ENCODE results near the gene PARVA. TPM values are rescaled to one million over a fixed set of nuclear protein-coding genes. Genes with fewer than 3 reads are reported as not detected.
A peak's percentile ranks its signal among the peaks of the same experiment; 100 is the strongest.

Gene PARVA
- total and polyA plus RNA-seq, 2 of the 8 experiments (the other 6 are each of a cell fraction or from before 2014, with no cell fraction given) = 3.1 to 13.5 TPM

- H3K27ac ChIP-seq (ENCODE audit: low read depth, low read length) = no peak overlapping the region
- WGBS, 2 experiments (ENCODE audit: extremely low coverage in 1 of 2, insufficient coverage in 1 of 2, insufficient read length in 1 of 2, insufficient replicate concordance in 2 of 2, low coverage in 1 of 2, low lambda C conversion rate in 2 of 2, missing lambda C conversion rate in 1 of 2) = 91% methylated on average over 4 of the region's 4 CpGs; no CpG with 5 or more reads in 1 of the 2 experiments
Measured at GRCh38 chr11:12512132-12512531, 134.8 kb downstream of the PARVA start.

More at GRCh38 chr11:12512132-12512531, 134.8 kb downstream of the PARVA start:
- no peak overlapping the region for H2AFZ ChIP-seq (ENCODE audit: low read length)
- no peak overlapping the region for H2BK15ac ChIP-seq (ENCODE audit: low read length)
- no peaks in the 10 kb centered on the region for H3K79me1 ChIP-seq (ENCODE audit: low read depth, low read length)
- no peak overlapping the region for H3K4me2 ChIP-seq (ENCODE audit: insufficient read depth in 1 of 2, low read depth in 2 of 2, low read length in 2 of 2)
- H3K18ac ChIP-seq (ENCODE audit: extremely low read depth, low read length) = no peak overlapping the region
- no peak overlapping the region for H3K9ac ChIP-seq (replicated peaks in 1 of 4; ENCODE audit: extremely low read depth in 1 of 4, low read depth in 3 of 4, low read length in 3 of 4)
- no peak overlapping the region for H2AK5ac ChIP-seq (ENCODE audit: low read depth, low read length)
- no peak overlapping the region for H3K23ac ChIP-seq (ENCODE audit: insufficient read length)
- H2BK12ac ChIP-seq (ENCODE audit: low read depth, low read length) = no peak overlapping the region
- H4K8ac ChIP-seq (ENCODE audit: extremely low read depth, insufficient read depth, low read length) = no peak overlapping the region
- H3K14ac ChIP-seq (ENCODE audit: insufficient read length) = no peak overlapping the region
- H3K4me3 ChIP-seq (ENCODE audit: extremely low read depth in 1 of 4, insufficient read depth in 2 of 4, low read depth in 3 of 4, low read length in 4 of 4) = no peak overlapping the region
- no peaks in the 10 kb centered on the region for H3K27me3 ChIP-seq (replicated peaks in 1 of 4; ENCODE audit: control insufficient read depth in 3 of 4, extremely low read depth in 1 of 4, insufficient read depth in 3 of 4, low read length in 3 of 4)
- POLR2A ChIA-PET (ENCODE audit: partially characterized antibody) = no interaction called here
- no peak overlapping the region for H2BK5ac ChIP-seq (ENCODE audit: low read depth, low read length)
- H3K79me2 ChIP-seq (ENCODE audit: control insufficient read depth in 1 of 2, insufficient read depth in 2 of 2, low read length in 2 of 2) = no peaks in the 10 kb centered on the region
- CTCF ChIA-PET (ENCODE audit: partially characterized antibody) = interaction anchor here (0.6 to 1.0 kb wide), 2 partner anchors 60 to 245 kb away, joined by 3 read pairs; no protein-coding TSS in a partner anchor
- no peak overlapping the region for H3K4ac ChIP-seq (replicated peaks; ENCODE audit: insufficient read length, low read depth, low read length)
- H4K91ac ChIP-seq (replicated peaks; ENCODE audit: insufficient read length, low read length) = no peak overlapping the region
- no peak for FAIRE-seq
- H2BK120ac ChIP-seq (replicated peaks; ENCODE audit: low read depth, low read length) = no peak overlapping the region
- no peaks in the 10 kb centered on the region for H4K20me1 ChIP-seq (replicated peaks in 1 of 2; ENCODE audit: control insufficient read depth in 1 of 2, insufficient read depth in 2 of 2, low read length in 2 of 2)
- no peak overlapping the region for H3K56ac ChIP-seq (replicated peaks; ENCODE audit: insufficient read length, low read depth, low read length)
- TF ChIP-seq MAX (IDR thresholded peaks at IDR 0.05) (no peak), EP300 (IDR thresholded peaks at IDR 0.05; ENCODE audit: borderline replicate concordance in 1 of 2, low read depth in 2 of 2, low read length in 2 of 2) (no peak), JUND (IDR thresholded peaks at IDR 0.05; ENCODE audit: low read length) (no peak), BCL11A (IDR thresholded peaks at IDR 0.05; ENCODE audit: low read depth in 2 of 2, low read length in 2 of 2) (no peak), SP4 (IDR thresholded peaks at IDR 0.05; ENCODE audit: low read length) (no peak), SIN3A (conservative IDR thresholded peaks at IDR 0.05 in 1 of 2, IDR thresholded peaks at IDR 0.05 in 1 of 2; ENCODE audit: low read depth in 1 of 2, low read length in 2 of 2) (no peak)
- H4K5ac ChIP-seq (ENCODE audit: insufficient read length, low read depth, low read length) = no peak overlapping the region
- H2BK20ac ChIP-seq (ENCODE audit: low read length) = no peak overlapping the region
- H3K36me3 ChIP-seq (ENCODE audit: control insufficient read depth in 2 of 4, insufficient read depth in 4 of 4, low read length in 3 of 4) = no peaks in the 10 kb centered on the region
- peak in 1 of 2 experiments; percentile 6 for DNase-seq (ENCODE audit: low read depth in 1 of 2, low spot score in 2 of 2)
- no peaks in the 10 kb centered on the region for H3K23me2 ChIP-seq (ENCODE audit: low read depth, low read length)
- no peaks in the 10 kb centered on the region for H3K4me1 ChIP-seq (replicated peaks in 1 of 4; ENCODE audit: control insufficient read depth in 3 of 4, insufficient read depth in 4 of 4, low read length in 3 of 4)
- H3K9me3 ChIP-seq (ENCODE audit: insufficient read depth in 2 of 2, low read depth in 1 of 2, low read length in 1 of 2) = no peaks in the 10 kb centered on the region

Data from H1 (cell line).